ENCODE data around the gene IFT22.
A peak's percentile ranks its signal among the peaks of the same experiment; 100 is the strongest.

Gene IFT22

GRCh38 chr7:101363734-101364374 lies 42.2 kb upstream of the IFT22 start (continued):
- TF ChIP-seq PRDM10 (tag by site-specific recombination; IDR thresholded peaks at IDR 0.05): peak; percentile 82
- TF ChIP-seq ZNF114 (tag by site-specific recombination; IDR thresholded peaks at IDR 0.05): no peak
- 0 out of 2 replicates have a peak, but pooled peaks have one; percentile 37 for TF ChIP-seq ZSCAN5A (tag by site-specific recombination; IDR thresholded peaks at IDR 0.05)
- TF ChIP-seq BCL11B (tag by site-specific recombination; IDR thresholded peaks at IDR 0.05; ENCODE audit: low read depth): peak; percentile 96
- peak; percentile 28; the same call in 1 of the 2 replicates for TF ChIP-seq KLF8 (tag by site-specific recombination; IDR thresholded peaks at IDR 0.05)
- no peak for TF ChIP-seq ZNF707 (tag by site-specific recombination; IDR thresholded peaks at IDR 0.05)
- TF ChIP-seq HOXD13 (CRISPR knock-in tag; IDR thresholded peaks at IDR 0.05; ENCODE audit: borderline replicate concordance): no peak
- TF ChIP-seq ZFP3 (tag by site-specific recombination; IDR thresholded peaks at IDR 0.05; ENCODE audit: low read depth): no peak
- no peak for TF ChIP-seq ZNF776 (tag by site-specific recombination; IDR thresholded peaks at IDR 0.05; ENCODE audit: borderline replicate concordance)
- TF ChIP-seq ZNF660 (tag by site-specific recombination; IDR thresholded peaks at IDR 0.05): peak; percentile 73; the same call in 1 of the 2 replicates
- no peak for TF ChIP-seq ZNF16 (tag by site-specific recombination; IDR thresholded peaks at IDR 0.05; ENCODE audit: low read depth)
- TF ChIP-seq KLF17 (tag by site-specific recombination; IDR thresholded peaks at IDR 0.05): 0 out of 2 replicates have a peak, but pooled peaks have one; percentile 65
- TF ChIP-seq ZNF626 (tag by site-specific recombination; IDR thresholded peaks at IDR 0.05): no peak
- peak; percentile 57 for TF ChIP-seq ZNF335 (tag by site-specific recombination; conservative IDR thresholded peaks at IDR 0.05)
- no peak for TF ChIP-seq MZF1 (tag by site-specific recombination; IDR thresholded peaks at IDR 0.05; ENCODE audit: borderline replicate concordance)
- no peak for TF ChIP-seq ZNF571 (tag by site-specific recombination; IDR thresholded peaks at IDR 0.05)
- no peak for TF ChIP-seq ZNF37A (tag by site-specific recombination; IDR thresholded peaks at IDR 0.05)
- TF ChIP-seq ZNF18 (tag by site-specific recombination; IDR thresholded peaks at IDR 0.05): no peak
- peak; percentile 72; the same call in 1 of the 2 replicates for TF ChIP-seq ZSCAN30 (tag by site-specific recombination; IDR thresholded peaks at IDR 0.05)
- TF ChIP-seq ZNF692 (tag by site-specific recombination; IDR thresholded peaks at IDR 0.05): peak; percentile 78
- no peak for TF ChIP-seq REST (tag by site-specific recombination; IDR thresholded peaks at IDR 0.05)
- TF ChIP-seq PATZ1 (tag by site-specific recombination; IDR thresholded peaks at IDR 0.05): peak; percentile 85
- no peak for TF ChIP-seq FEZF1 (tag by site-specific recombination; IDR thresholded peaks at IDR 0.05)
- peak; percentile 39 for TF ChIP-seq ZNF654 (tag by site-specific recombination; IDR thresholded peaks at IDR 0.05; ENCODE audit: low read depth)
